Ovary (tissue), 3 donors: Measurements from ENCODE around the gene CMBL.

Experiments
- CTCF ChIP-seq, 3 donors: fragments of 450-650 bp in 2 of 3; fragments of 200-600 bp in 1 of 3; IDR thresholded peaks; one replicate each; pipeline versions ENCODE4 v1.5.1 to v1.8.0; 2016 to 2022; ENCODE audit warnings: antibody characterized with exemption in 3 of 3, mild to moderate bottlenecking in 1 of 3
- POLR2A ChIP-seq: fragments of 450-650 bp; IDR thresholded peaks from one replicate; pipeline ENCODE4 v1.6.1; 2017; ENCODE audit warnings: antibody characterized with exemption, mild to moderate bottlenecking, moderate library complexity
- donor health status: DM: no; HTN: no; CAD: no.

- TF ChIP-seq CTCF (IDR thresholded peaks at IDR 0.05) (no peak), POLR2A (no peak)
Measured at GRCh38 chr5:10334831-10335230, 27.1 kb upstream of the CMBL start.
